IMR-90 (cell line): ENCODE data around the gene TSACC. TPM values are rescaled to one million over a fixed set of nuclear protein-coding genes. Genes with fewer than 3 reads are reported as not detected.

ENCODE experiments used
- ATAC-seq: fragments of 200-7000 bp; cut with Tn5 transposase; 2 replicates; pipeline ENCODE4 v1.9.1; 2020; ENCODE audit warnings: low read depth, mild to moderate bottlenecking, moderate library complexity
- BruUV-seq: library from RNA; stranded (reverse); fragments of 400-500 nt; replicated peaks from 2 replicates; lab custom pipeline; 2021; lab: Mats Ljungman, UMichigan
- CTCF ChIA-PET: fragments of 300-600 bp; formaldehyde crosslinking; extraction: SDS; loops from one replicate; lab custom pipeline; 2021; ENCODE audit warnings: antibody characterized with exemption; lab: Yijun Ruan, JAX
- POLR2A ChIA-PET: fragments of 300-600 bp; sonication (Branson Sonifier 250); formaldehyde crosslinking; loops from one replicate; lab custom pipeline; 2022; ENCODE audit warnings: antibody characterized with exemption; ENCODE audit not compliant: unreplicated experiment; lab: Charles Lee
- DNase-seq: peaks from one replicate; pipeline ENCODE4 v3.0.0; 2013
- H2AFZ ChIP-seq: replicated peaks from 2 replicates; pipeline ENCODE3; 2013; ENCODE audit warnings: low read length, mild to moderate bottlenecking; ENCODE audit not compliant: poor library complexity
- H2AK5ac ChIP-seq: 2 replicates; pipeline ENCODE4 v1.6.1; 2013; ENCODE audit warnings: low read depth, low read length, inconsistent platforms
- H2AK9ac ChIP-seq: replicated peaks from 2 replicates; pipeline ENCODE3; 2013; ENCODE audit warnings: mild to moderate bottlenecking, low read depth, low read length, moderate library complexity; ENCODE audit not compliant: poor library complexity
- H2BK120ac ChIP-seq: 2 replicates; pipeline ENCODE4 v1.6.1; 2013; ENCODE audit warnings: low read depth, low read length, inconsistent platforms
- H2BK15ac ChIP-seq: 3 replicates; pipeline ENCODE4 v1.6.1; 2013; ENCODE audit warnings: low read depth, low read length, inconsistent platforms
- H2BK20ac ChIP-seq: 2 replicates; pipeline ENCODE4 v1.6.1; 2013; ENCODE audit warnings: low read depth, mild to moderate bottlenecking, inconsistent platforms, low read length, moderate library complexity
- H2BK5ac ChIP-seq: 2 replicates; pipeline ENCODE4 v1.6.1; 2013; ENCODE audit warnings: mild to moderate bottlenecking, low read depth, low read length, inconsistent platforms; ENCODE audit not compliant: poor library complexity, severe bottlenecking
- H3K14ac ChIP-seq: replicated peaks from 2 replicates; pipeline ENCODE4 v1.6.1; 2013; ENCODE audit warnings: low read depth, low read length, inconsistent platforms
- H3K18ac ChIP-seq: 2 replicates; pipeline ENCODE4 v1.6.1; 2013; ENCODE audit warnings: low read depth, low read length, control low read depth
- H3K23ac ChIP-seq: 2 replicates; pipeline ENCODE4 v1.6.1; 2013; ENCODE audit warnings: low read depth, low read length, inconsistent platforms
- H3K27ac ChIP-seq: 2 replicates; pipeline ENCODE4 v1.5.1; 2013; ENCODE audit warnings: mild to moderate bottlenecking, control low read depth, low read length; ENCODE audit not compliant: insufficient read depth
- H3K27me3 ChIP-seq: 2 replicates; pipeline ENCODE4 v1.6.1; 2013; ENCODE audit warnings: low read length; ENCODE audit not compliant: control insufficient read depth, insufficient read depth
- H3K36me3 ChIP-seq: 2 replicates; pipeline ENCODE4 v1.6.1; 2013; ENCODE audit warnings: low read length, mixed read lengths; ENCODE audit not compliant: control insufficient read depth, insufficient read depth
- H3K4ac ChIP-seq: 2 replicates; pipeline ENCODE4 v1.6.1; 2013; ENCODE audit warnings: low read depth, low read length, inconsistent platforms
- H3K4me1 ChIP-seq: 2 replicates; pipeline ENCODE4 v1.6.1; 2013; ENCODE audit warnings: low read length, mixed read lengths; ENCODE audit not compliant: control insufficient read depth, insufficient read depth
- H3K4me2 ChIP-seq: 2 replicates; pipeline ENCODE4 v1.6.1; 2013; ENCODE audit warnings: low read depth, mild to moderate bottlenecking, control low read depth, low read length, moderate library complexity
- H3K4me3 ChIP-seq: 2 replicates; pipeline ENCODE4 v1.5.1; 2013; ENCODE audit warnings: low read depth, mild to moderate bottlenecking, control low read depth, low read length, moderate library complexity; ENCODE audit not compliant: insufficient read depth
- H3K56ac ChIP-seq: 2 replicates; pipeline ENCODE4 v1.6.1; 2013; ENCODE audit warnings: low read length, inconsistent platforms; ENCODE audit not compliant: insufficient read depth; ENCODE audit errors: extremely low read depth
- H3K79me1 ChIP-seq, 2 experiments: 2 replicates each; pipeline ENCODE4 v1.6.1; 2013; ENCODE audit warnings: low read length in 2 of 2, inconsistent platforms in 1 of 2, low read depth in 1 of 2
- H3K9ac ChIP-seq: 2 replicates; pipeline ENCODE4 v1.6.1; 2013; ENCODE audit warnings: low read depth, low read length, control low read depth
- H3K9me1 ChIP-seq: 2 replicates; pipeline ENCODE4 v1.6.1; 2013; ENCODE audit warnings: low read length, inconsistent platforms; ENCODE audit not compliant: insufficient read depth
- H3K9me3 ChIP-seq: 2 replicates; pipeline ENCODE4 v1.6.1; 2013; ENCODE audit warnings: low read length; ENCODE audit not compliant: control insufficient read depth, insufficient read depth
- H4K20me1 ChIP-seq: 2 replicates; pipeline ENCODE4 v1.6.1; 2013; ENCODE audit warnings: low read length, inconsistent platforms; ENCODE audit not compliant: insufficient read depth
- H4K5ac ChIP-seq: 2 replicates; pipeline ENCODE4 v1.6.1; 2013; ENCODE audit warnings: mild to moderate bottlenecking, low read depth, low read length, control low read depth
- H4K8ac ChIP-seq, 2 experiments: 2 replicates each; pipeline ENCODE4 v1.6.1; 2013; ENCODE audit warnings: low read depth in 2 of 2, low read length in 2 of 2, control low read depth in 1 of 2, inconsistent platforms in 1 of 2
- H4K91ac ChIP-seq: 2 replicates; pipeline ENCODE4 v1.6.1; 2013; ENCODE audit warnings: low read depth, low read length, inconsistent platforms; ENCODE audit not compliant: insufficient read depth
- CEBPB ChIP-seq: IDR thresholded peaks from 2 replicates; pipeline ENCODE4 v1.6.1; 2012; ENCODE audit warnings: low read depth, low read length, improper control_type of control experiment
- MAZ ChIP-seq: IDR thresholded peaks from 2 replicates; pipeline ENCODE4 v1.6.1; 2012; ENCODE audit warnings: low read depth, mild to moderate bottlenecking, low read length, improper control_type of control experiment, moderate library complexity, borderline replicate concordance
- MXI1 ChIP-seq: IDR thresholded peaks from 2 replicates; pipeline ENCODE4 v1.6.1; 2012; ENCODE audit warnings: low read depth, mild to moderate bottlenecking, low read length, moderate library complexity, borderline replicate concordance
- POLR2A ChIP-seq: IDR thresholded peaks from 2 replicates; pipeline ENCODE4 v1.6.1; 2012; ENCODE audit warnings: mild to moderate bottlenecking, low read depth, low read length
- RAD21 ChIP-seq: IDR thresholded peaks from 2 replicates; pipeline ENCODE4 v1.6.1; 2012; ENCODE audit warnings: low read length, improper control_type of control experiment
- RCOR1 ChIP-seq: IDR thresholded peaks from 2 replicates; pipeline ENCODE4 v1.6.1; 2012; ENCODE audit warnings: mild to moderate bottlenecking, low read length, improper control_type of control experiment; ENCODE audit not compliant: insufficient replicate concordance
- WGBS, 2 experiments: methylation state at CpG; one replicate each; pipeline versions ENCODE4 v1.1.5 to v1.1.7; 2013; ENCODE audit warnings: missing lambda C conversion rate in 2 of 2; ENCODE audit not compliant: insufficient read length in 1 of 2; ENCODE audit errors: extremely low coverage in 2 of 2; 5-methylcytosine and 5-hydroxymethylcytosine counted together
- dilution Hi-C: fragments of 300-500 bp; cut with HindIII; formaldehyde crosslinking; loops from one replicate; pipeline ENCODE4 v1.14.3; 2018; ENCODE audit warnings: low sequenced_read_pairs; ENCODE audit not compliant: unreplicated experiment
- in situ Hi-C: fragments of 300-500 bp; cut with MboI; formaldehyde crosslinking; loops from 3 replicates; pipeline ENCODE4 v1.14.3; 2019; ENCODE audit warnings: low sequenced_read_pairs, inconsistent platforms, mixed read lengths
- intact Hi-C: fragments of 100-400 bp; cut with micrococcal nuclease; formaldehyde crosslinking; loops from 2 replicates; pipeline ENCODE4 v1.10.0; 2022
- polyA plus RNA-seq, 3 experiments: library from polyadenylated mRNA; depleted of rRNA; stranded (reverse); fragments of >200 nt; gene quantifications; 2 replicates each; pipeline ENCODE4 v1.2.3, GENCODE V29; 2012; ENCODE audit warnings: low replicate concordance in 1 of 3
- total RNA-seq: library from RNA; depleted of rRNA; stranded (reverse); fragments of >200 nt; gene quantifications from 2 replicates; pipeline ENCODE4 v1.2.3, GENCODE V29; 2012
- TF ChIP-seq, protein P1 (sequence below): conservative IDR thresholded peaks from 2 replicates; pipeline ENCODE4 v1.5.1; 2012; ENCODE audit warnings: mild to moderate bottlenecking, low read depth, low read length, improper control_type of control experiment
- TF ChIP-seq, protein P2 (sequence below): fragments of 150-350 bp; IDR thresholded peaks from 2 replicates; pipeline ENCODE4 v1.6.1; 2017; ENCODE audit warnings: mild to moderate bottlenecking, antibody characterized with exemption, low read length, low read depth

Gene TSACC
- total and polyA plus RNA-seq, 2 of the 4 experiments (the other 2 are of a cell fraction): 0.75 TPM; not detected in 1

DNA sequence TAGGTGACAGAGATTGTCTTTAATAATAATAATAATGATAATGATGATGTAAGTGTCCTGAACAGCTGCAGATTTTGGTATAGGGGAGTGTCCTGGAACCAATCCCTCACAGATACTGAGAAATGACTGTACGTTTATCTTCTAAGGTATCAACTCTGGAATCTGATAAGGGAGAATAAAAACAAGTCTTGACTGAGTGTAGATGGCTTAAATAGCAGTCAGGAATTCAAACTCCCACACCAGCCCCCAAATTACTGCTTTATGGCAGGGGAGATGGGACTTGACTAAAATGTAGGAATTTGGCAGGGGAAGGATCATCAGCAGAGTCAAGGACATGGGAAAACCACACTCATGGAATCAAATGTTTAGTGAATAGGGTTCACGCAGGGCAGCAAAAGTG, 33.1 kb upstream of the TSACC start:
- Histone ChIP-seq H2BK5ac (no peak overlapping the region), H4K91ac (no peak overlapping the region), H4K5ac (no peak overlapping the region), H3K23ac (no peak overlapping the region), H2BK20ac (no peak overlapping the region), H2AK5ac (no peak overlapping the region), H3K9ac (no peak overlapping the region), H3K4ac (no peak overlapping the region), H3K14ac (no peak overlapping the region), H2AFZ (no peak overlapping the region), H3K9me1 (peaks cover 4% of the 10 kb centered on the region), H3K4me2 (no peak overlapping the region), H4K20me1 (peaks cover 8% of the 10 kb centered on the region; the same call in 1 of the 2 replicates), H3K4me3 (no peak overlapping the region), H2BK120ac (no peak overlapping the region), H3K36me3 (peaks cover 35% of the 10 kb centered on the region), H3K27me3 (no peaks in the 10 kb centered on the region), H2BK15ac (no peak overlapping the region), H2AK9ac (no peak overlapping the region), H3K18ac (no peak overlapping the region), H3K27ac (no peak overlapping the region), H3K9me3 (no peaks in the 10 kb centered on the region), H3K79me1 (peaks cover 4 to 10% of the 10 kb centered on the region in 2 experiments; a peak in 1 of 4 replicates), H4K8ac (no peak overlapping the region), H3K56ac (no peak overlapping the region), H3K4me1 (peaks cover 5% of the 10 kb centered on the region)
- DNase-seq (no peak), ATAC-seq (no peak)
- ChIA-PET CTCF (interaction anchor here (0.9 kb wide), 1 partner anchor 16 kb away, joined by 3 read pairs; no protein-coding TSS in a partner anchor), POLR2A (no interaction called here)
- in situ Hi-C loops (no loop called here), intact Hi-C loops (no loop called here), dilution Hi-C loops (no loop called here)
- BruUV-seq: no TSS peak
- TF ChIP-seq MAZ (no peak), CEBPB (no peak), RAD21 (no peak), MXI1 (no peak), POLR2A (no peak), RCOR1 (no peak)
- TF ChIP-seq, protein P1, sequence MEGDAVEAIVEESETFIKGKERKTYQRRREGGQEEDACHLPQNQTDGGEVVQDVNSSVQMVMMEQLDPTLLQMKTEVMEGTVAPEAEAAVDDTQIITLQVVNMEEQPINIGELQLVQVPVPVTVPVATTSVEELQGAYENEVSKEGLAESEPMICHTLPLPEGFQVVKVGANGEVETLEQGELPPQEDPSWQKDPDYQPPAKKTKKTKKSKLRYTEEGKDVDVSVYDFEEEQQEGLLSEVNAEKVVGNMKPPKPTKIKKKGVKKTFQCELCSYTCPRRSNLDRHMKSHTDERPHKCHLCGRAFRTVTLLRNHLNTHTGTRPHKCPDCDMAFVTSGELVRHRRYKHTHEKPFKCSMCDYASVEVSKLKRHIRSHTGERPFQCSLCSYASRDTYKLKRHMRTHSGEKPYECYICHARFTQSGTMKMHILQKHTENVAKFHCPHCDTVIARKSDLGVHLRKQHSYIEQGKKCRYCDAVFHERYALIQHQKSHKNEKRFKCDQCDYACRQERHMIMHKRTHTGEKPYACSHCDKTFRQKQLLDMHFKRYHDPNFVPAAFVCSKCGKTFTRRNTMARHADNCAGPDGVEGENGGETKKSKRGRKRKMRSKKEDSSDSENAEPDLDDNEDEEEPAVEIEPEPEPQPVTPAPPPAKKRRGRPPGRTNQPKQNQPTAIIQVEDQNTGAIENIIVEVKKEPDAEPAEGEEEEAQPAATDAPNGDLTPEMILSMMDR: no peak
- TF ChIP-seq, protein P2, sequence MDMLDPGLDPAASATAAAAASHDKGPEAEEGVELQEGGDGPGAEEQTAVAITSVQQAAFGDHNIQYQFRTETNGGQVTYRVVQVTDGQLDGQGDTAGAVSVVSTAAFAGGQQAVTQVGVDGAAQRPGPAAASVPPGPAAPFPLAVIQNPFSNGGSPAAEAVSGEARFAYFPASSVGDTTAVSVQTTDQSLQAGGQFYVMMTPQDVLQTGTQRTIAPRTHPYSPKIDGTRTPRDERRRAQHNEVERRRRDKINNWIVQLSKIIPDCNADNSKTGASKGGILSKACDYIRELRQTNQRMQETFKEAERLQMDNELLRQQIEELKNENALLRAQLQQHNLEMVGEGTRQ: no peak
- WGBS, 2 experiments: no CpG with 5 or more reads among the region's 2 CpGs
